ENCODE results near the gene TMPRSS2.

GRCh38 chr21:41489329-41489728 lies 18.6 kb downstream of the TMPRSS2 start:
- no peak for TF ChIP-seq POLR2A (IDR thresholded peaks at IDR 0.05)
- no peak for TF ChIP-seq CTCF (IDR thresholded peaks at IDR 0.05)

All from Peyer's patch (tissue), 4 donors.